ENCODE data around the gene GABRG3. TPM values are rescaled to one million over a fixed set of nuclear protein-coding genes. Genes with fewer than 3 reads are reported as not detected.

GABRG3 gene
- total RNA-seq, 1 donor: under 0.01 TPM

GRCh38 chr15:27089676-27090075 lies 118.7 kb downstream of the GABRG3 start:
- Histone ChIP-seq H3K27me3 (ENCODE audit: insufficient read depth, low read length) (no peaks in the 10 kb centered on the region), H3K9me3 (ENCODE audit: low read depth, low read length) (no peaks in the 10 kb centered on the region), H3K4me3 (ENCODE audit: low read length) (no peak overlapping the region), H3K4me1 (ENCODE audit: insufficient read depth, low read length) (no peaks in the 10 kb centered on the region)

- Histone ChIP-seq H3K4me3 (ENCODE audit: low read length) (no peak overlapping the region), H3K4me1 (ENCODE audit: insufficient read depth, low read length) (no peaks in the 10 kb centered on the region), H3K27me3 (ENCODE audit: insufficient read depth, low read length) (no peaks in the 10 kb centered on the region), H3K9me3 (ENCODE audit: low read depth, low read length) (no peaks in the 10 kb centered on the region)
These were observed 120.4 kb downstream of the GABRG3 start for GRCh38 chr15:27091270-27091940.

- no peak overlapping the region for H3K4me3 ChIP-seq (ENCODE audit: low read length)
- no peaks in the 10 kb centered on the region for H3K9me3 ChIP-seq (ENCODE audit: low read depth, low read length)
- H3K4me1 ChIP-seq (ENCODE audit: insufficient read depth, low read length): no peaks in the 10 kb centered on the region
- H3K27me3 ChIP-seq (ENCODE audit: insufficient read depth, low read length): no peaks in the 10 kb centered on the region
These were observed 121.4 kb downstream of the GABRG3 start for GRCh38 chr15:27092390-27092789.

GRCh38 chr15:27094235-27094634 lies 123.3 kb downstream of the GABRG3 start:
- H3K27me3 ChIP-seq (ENCODE audit: insufficient read depth, low read length): no peaks in the 10 kb centered on the region
- no peaks in the 10 kb centered on the region for H3K4me1 ChIP-seq (ENCODE audit: insufficient read depth, low read length)
- no peak overlapping the region for H3K4me3 ChIP-seq (ENCODE audit: low read length)
- H3K9me3 ChIP-seq (ENCODE audit: low read depth, low read length): no peaks in the 10 kb centered on the region

- Histone ChIP-seq H3K4me1 (ENCODE audit: insufficient read depth, low read length) (no peaks in the 10 kb centered on the region), H3K4me3 (ENCODE audit: low read length) (no peak overlapping the region), H3K27me3 (ENCODE audit: insufficient read depth, low read length) (no peaks in the 10 kb centered on the region), H3K9me3 (ENCODE audit: low read depth, low read length) (no peaks in the 10 kb centered on the region)
These were observed 125.1 kb downstream of the GABRG3 start for GRCh38 chr15:27095886-27096624.

- H3K4me3 ChIP-seq (ENCODE audit: low read length): no peak overlapping the region
- no peaks in the 10 kb centered on the region for H3K27me3 ChIP-seq (ENCODE audit: insufficient read depth, low read length)
- no peaks in the 10 kb centered on the region for H3K4me1 ChIP-seq (ENCODE audit: insufficient read depth, low read length)
- H3K9me3 ChIP-seq (ENCODE audit: low read depth, low read length): no peaks in the 10 kb centered on the region
These were observed 126.5 kb downstream of the GABRG3 start for GRCh38 chr15:27097506-27097905.

GRCh38 chr15:27101982-27102381 lies 131.0 kb downstream of the GABRG3 start:
- no peaks in the 10 kb centered on the region for H3K9me3 ChIP-seq (ENCODE audit: low read depth, low read length)
- no peak overlapping the region for H3K4me3 ChIP-seq (ENCODE audit: low read length)
- no peaks in the 10 kb centered on the region for H3K4me1 ChIP-seq (ENCODE audit: insufficient read depth, low read length)
- no peaks in the 10 kb centered on the region for H3K27me3 ChIP-seq (ENCODE audit: insufficient read depth, low read length)

- Histone ChIP-seq H3K27me3 (ENCODE audit: insufficient read depth, low read length) (no peaks in the 10 kb centered on the region), H3K9me3 (ENCODE audit: low read depth, low read length) (no peaks in the 10 kb centered on the region), H3K4me1 (ENCODE audit: insufficient read depth, low read length) (no peaks in the 10 kb centered on the region), H3K4me3 (ENCODE audit: low read length) (no peak overlapping the region)
These were observed 140.3 kb downstream of the GABRG3 start for GRCh38 chr15:27111323-27111722.

- no peaks in the 10 kb centered on the region for H3K4me1 ChIP-seq (ENCODE audit: insufficient read depth, low read length)
- H3K27me3 ChIP-seq (ENCODE audit: insufficient read depth, low read length): no peaks in the 10 kb centered on the region
- no peak overlapping the region for H3K4me3 ChIP-seq (ENCODE audit: low read length)
- no peaks in the 10 kb centered on the region for H3K9me3 ChIP-seq (ENCODE audit: low read depth, low read length)
These were observed 143.5 kb downstream of the GABRG3 start for GRCh38 chr15:27114473-27114872.

GRCh38 chr15:27119695-27120266 lies 148.8 kb downstream of the GABRG3 start:
- no peaks in the 10 kb centered on the region for H3K27me3 ChIP-seq (ENCODE audit: insufficient read depth, low read length)
- no peak overlapping the region for H3K4me3 ChIP-seq (ENCODE audit: low read length)
- H3K9me3 ChIP-seq (ENCODE audit: low read depth, low read length): no peaks in the 10 kb centered on the region
- H3K4me1 ChIP-seq (ENCODE audit: insufficient read depth, low read length): no peaks in the 10 kb centered on the region

- Histone ChIP-seq H3K9me3 (ENCODE audit: low read depth, low read length) (no peaks in the 10 kb centered on the region), H3K4me3 (ENCODE audit: low read length) (no peak overlapping the region), H3K4me1 (ENCODE audit: insufficient read depth, low read length) (no peaks in the 10 kb centered on the region), H3K27me3 (ENCODE audit: insufficient read depth, low read length) (no peaks in the 10 kb centered on the region)
These were observed 150.7 kb downstream of the GABRG3 start for GRCh38 chr15:27121672-27122071.

- no peaks in the 10 kb centered on the region for H3K9me3 ChIP-seq (ENCODE audit: low read depth, low read length)
- no peak overlapping the region for H3K4me3 ChIP-seq (ENCODE audit: low read length)
- H3K27me3 ChIP-seq (ENCODE audit: insufficient read depth, low read length): no peaks in the 10 kb centered on the region
- H3K4me1 ChIP-seq (ENCODE audit: insufficient read depth, low read length): no peaks in the 10 kb centered on the region
These were observed 152.3 kb downstream of the GABRG3 start for GRCh38 chr15:27123291-27123690.

GRCh38 chr15:27123808-27124207 lies 152.8 kb downstream of the GABRG3 start:
- H3K4me3 ChIP-seq (ENCODE audit: low read length): no peak overlapping the region
- H3K4me1 ChIP-seq (ENCODE audit: insufficient read depth, low read length): no peaks in the 10 kb centered on the region
- H3K27me3 ChIP-seq (ENCODE audit: insufficient read depth, low read length): no peaks in the 10 kb centered on the region
- no peaks in the 10 kb centered on the region for H3K9me3 ChIP-seq (ENCODE audit: low read depth, low read length)

- no peak overlapping the region for H3K4me3 ChIP-seq (ENCODE audit: low read length)
- no peaks in the 10 kb centered on the region for H3K27me3 ChIP-seq (ENCODE audit: insufficient read depth, low read length)
- H3K9me3 ChIP-seq (ENCODE audit: low read depth, low read length): no peaks in the 10 kb centered on the region
- H3K4me1 ChIP-seq (ENCODE audit: insufficient read depth, low read length): no peaks in the 10 kb centered on the region
These were observed 153.4 kb downstream of the GABRG3 start for GRCh38 chr15:27124287-27124871.

GRCh38 chr15:27125185-27125584 lies 154.2 kb downstream of the GABRG3 start:
- Histone ChIP-seq H3K4me3 (ENCODE audit: low read length) (no peak overlapping the region), H3K9me3 (ENCODE audit: low read depth, low read length) (no peaks in the 10 kb centered on the region), H3K27me3 (ENCODE audit: insufficient read depth, low read length) (no peaks in the 10 kb centered on the region), H3K4me1 (ENCODE audit: insufficient read depth, low read length) (no peaks in the 10 kb centered on the region)
